Measurements from ENCODE around the gene CEP112. TPM values are rescaled to one million over a fixed set of nuclear protein-coding genes. Genes with fewer than 3 reads are reported as not detected.

Gene CEP112
- total and polyA plus RNA-seq, 2 experiments from 2014 or later, result 4.0 to 4.3 TPM

GRCh38 chr17:66210208-66210574 is 18.3 kb upstream of the CEP112 start:
- Histone ChIP-seq H3K4me3 (no peak overlapping the region), H4K20me1 (replicated peaks; ENCODE audit: insufficient read depth) (no peaks in the 10 kb centered on the region), H3K4me1 (ENCODE audit: insufficient read depth) (peaks cover 7% of the 10 kb centered on the region; the same call in 1 of the 2 replicates), H3K36me3 (ENCODE audit: insufficient read depth) (peaks cover 4% of the 10 kb centered on the region; the same call in 1 of the 2 replicates), H3K9me2 (ENCODE audit: insufficient read depth) (peaks cover 31% of the 10 kb centered on the region), H3F3A (replicated peaks; ENCODE audit: low read depth) (no peaks in the 10 kb centered on the region), H3K79me2 (replicated peaks; ENCODE audit: insufficient read depth) (no peaks in the 10 kb centered on the region), H3K4me2 (peak overlapping the region; percentile 23; the same call in 1 of the 2 replicates), H3K27ac (ENCODE audit: low read depth) (no peak overlapping the region), H3K27me3 (ENCODE audit: insufficient read depth) (no peaks in the 10 kb centered on the region), H2AFZ (0 out of 2 replicates have a peak overlapping the region, but pooled peaks have one; percentile 6)
- DNase-seq (ENCODE audit: low spot score) (no peak), ATAC-seq (no peak)
- Mint-ChIP-seq H3K36me3 (ENCODE audit: low read depth) (peaks cover 7% of the 10 kb centered on the region; the same call in 2 of the 3 replicates), H3K4me1 (peaks cover 8% of the 10 kb centered on the region), H3K27ac (no peak overlapping the region), H3K27me3 (ENCODE audit: insufficient read depth, low read depth, poor library complexity) (no peaks in the 10 kb centered on the region), H3K4me3 (no peak overlapping the region), H3K9me3 (peaks cover 8% of the 10 kb centered on the region; the same call in 2 of the 3 replicates)
- no peak for TF ChIP-seq JUNB (IDR thresholded peaks at IDR 0.05; ENCODE audit: unreplicated experiment)
- no peak for TF ChIP-seq ZNF331 (CRISPR knock-in tag; IDR thresholded peaks at IDR 0.05; ENCODE audit: low read depth)
- no peak for TF ChIP-seq NANOG (IDR thresholded peaks at IDR 0.05; ENCODE audit: borderline replicate concordance)
- TF ChIP-seq ETS1 (IDR thresholded peaks at IDR 0.05), result no peak
- no peak for TF ChIP-seq POLR2AphosphoS5 (IDR thresholded peaks at IDR 0.05; ENCODE audit: low read depth)
- TF ChIP-seq REST (IDR thresholded peaks at IDR 0.05; ENCODE audit: unreplicated experiment), result no peak
- no peak for TF ChIP-seq ZNF462 (CRISPR knock-in tag; IDR thresholded peaks at IDR 0.05)
- TF ChIP-seq, protein P1, sequence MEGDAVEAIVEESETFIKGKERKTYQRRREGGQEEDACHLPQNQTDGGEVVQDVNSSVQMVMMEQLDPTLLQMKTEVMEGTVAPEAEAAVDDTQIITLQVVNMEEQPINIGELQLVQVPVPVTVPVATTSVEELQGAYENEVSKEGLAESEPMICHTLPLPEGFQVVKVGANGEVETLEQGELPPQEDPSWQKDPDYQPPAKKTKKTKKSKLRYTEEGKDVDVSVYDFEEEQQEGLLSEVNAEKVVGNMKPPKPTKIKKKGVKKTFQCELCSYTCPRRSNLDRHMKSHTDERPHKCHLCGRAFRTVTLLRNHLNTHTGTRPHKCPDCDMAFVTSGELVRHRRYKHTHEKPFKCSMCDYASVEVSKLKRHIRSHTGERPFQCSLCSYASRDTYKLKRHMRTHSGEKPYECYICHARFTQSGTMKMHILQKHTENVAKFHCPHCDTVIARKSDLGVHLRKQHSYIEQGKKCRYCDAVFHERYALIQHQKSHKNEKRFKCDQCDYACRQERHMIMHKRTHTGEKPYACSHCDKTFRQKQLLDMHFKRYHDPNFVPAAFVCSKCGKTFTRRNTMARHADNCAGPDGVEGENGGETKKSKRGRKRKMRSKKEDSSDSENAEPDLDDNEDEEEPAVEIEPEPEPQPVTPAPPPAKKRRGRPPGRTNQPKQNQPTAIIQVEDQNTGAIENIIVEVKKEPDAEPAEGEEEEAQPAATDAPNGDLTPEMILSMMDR (conservative IDR thresholded peaks at IDR 0.05; ENCODE audit: low read depth in 2 of 2), result no peak
- no peak for TF ChIP-seq ZNF114 (CRISPR knock-in tag; IDR thresholded peaks at IDR 0.05)
- TF ChIP-seq CREB1 (CRISPR knock-in tag; IDR thresholded peaks at IDR 0.05; ENCODE audit: low read depth), result no peak
- no peak for TF ChIP-seq EZH2phosphoT487 (IDR thresholded peaks at IDR 0.05; ENCODE audit: unreplicated experiment)
- no peak for TF ChIP-seq STAT1 (IDR thresholded peaks at IDR 0.05; ENCODE audit: unreplicated experiment)
- TF ChIP-seq EZH2 (IDR thresholded peaks at IDR 0.05; ENCODE audit: low read depth, unreplicated experiment), result no peak
